Testis (tissue), 3 donors: ENCODE data around the gene P3R3URF. TPM values are rescaled to one million over a fixed set of nuclear protein-coding genes. Genes with fewer than 3 reads are reported as not detected.

ENCODE experiments used
- DNase-seq: peaks from one replicate; pipeline ENCODE4 v3.0.0-alpha.2; 2019
- H3K27ac ChIP-seq, 2 donors: fragments of 200-600 bp; sonication (generic); one replicate each; pipeline ENCODE4 v1.5.1; 2019
- H3K27me3 ChIP-seq: fragments of 200-600 bp; sonication (generic); one replicate; pipeline ENCODE4 v1.5.1; 2019
- H3K36me3 ChIP-seq: fragments of 200-600 bp; sonication (generic); one replicate; pipeline ENCODE4 v1.5.1; 2017; ENCODE audit warnings: low read depth; ENCODE audit errors: missing control alignments
- H3K4me1 ChIP-seq: fragments of 200-600 bp; sonication (generic); one replicate; pipeline ENCODE4 v1.5.1; 2019
- H3K4me3 ChIP-seq, 2 donors: fragments of 200-600 bp; sonication (generic); one replicate each; pipeline ENCODE4 v1.5.1; 2017 to 2019
- H3K9me3 ChIP-seq: fragments of 200-600 bp; sonication (generic); one replicate; pipeline ENCODE4 v1.5.1; 2017
- POLR2A ChIP-seq: fragments of 450-650 bp; IDR thresholded peaks from one replicate; pipeline ENCODE4 v1.6.1; 2017; ENCODE audit warnings: antibody characterized with exemption, mild to moderate bottlenecking, moderate library complexity
- WGBS, 2 donors: methylation state at CpG; one replicate each; pipeline ENCODE4 v1.1.5; 2018; 5-methylcytosine and 5-hydroxymethylcytosine counted together
- intact Hi-C: fragments of 100-400 bp; cut with DNase I; formaldehyde crosslinking; loops from one replicate; pipeline ENCODE4 v1.15.1; 2023; ENCODE audit warnings: low total_unique reads
- polyA plus RNA-seq: library from polyadenylated mRNA; stranded (reverse); fragments of 350-450 nt; fragmentation: Illumina TruSeq; extraction: RNeasy Lipid Tissue Mini Kit (QIAGEN cat#74804); gene quantifications from one replicate; pipeline ENCODE4 v1.2.3, GENCODE V29; 2014; ENCODE audit warnings: low read depth, low replicate concordance; ENCODE audit not compliant: insufficient read depth
- total RNA-seq, 2 donors: library from RNA; depleted of rRNA; stranded (reverse); fragments of >200 nt; gene quantifications; one replicate each; pipeline ENCODE4 v1.2.3, GENCODE V29; 2016
- TF ChIP-seq, protein P1 (sequence below), 3 experiments: fragments of 450-650 bp in 2 of 3; fragments of 200-600 bp in 1 of 3; sonication (generic) in 1 of 3; IDR thresholded peaks; one replicate each; pipeline ENCODE4 v1.5.1; 2016 to 2019; ENCODE audit warnings: antibody characterized with exemption in 3 of 3, mild to moderate bottlenecking in 2 of 3, moderate library complexity in 1 of 3

Gene P3R3URF
- total and polyA plus RNA-seq, 3 donors from 2014 or later: 35.0 to 123 (median 69.1) TPM

- H3K36me3 ChIP-seq: no peaks in the 10 kb centered on the region
- no peak overlapping the region for H3K4me3 ChIP-seq
- H3K27ac ChIP-seq: no peak overlapping the region
- H3K27me3 ChIP-seq: no peaks in the 10 kb centered on the region
- TF ChIP-seq POLR2A: no peak
- TF ChIP-seq, protein P1, sequence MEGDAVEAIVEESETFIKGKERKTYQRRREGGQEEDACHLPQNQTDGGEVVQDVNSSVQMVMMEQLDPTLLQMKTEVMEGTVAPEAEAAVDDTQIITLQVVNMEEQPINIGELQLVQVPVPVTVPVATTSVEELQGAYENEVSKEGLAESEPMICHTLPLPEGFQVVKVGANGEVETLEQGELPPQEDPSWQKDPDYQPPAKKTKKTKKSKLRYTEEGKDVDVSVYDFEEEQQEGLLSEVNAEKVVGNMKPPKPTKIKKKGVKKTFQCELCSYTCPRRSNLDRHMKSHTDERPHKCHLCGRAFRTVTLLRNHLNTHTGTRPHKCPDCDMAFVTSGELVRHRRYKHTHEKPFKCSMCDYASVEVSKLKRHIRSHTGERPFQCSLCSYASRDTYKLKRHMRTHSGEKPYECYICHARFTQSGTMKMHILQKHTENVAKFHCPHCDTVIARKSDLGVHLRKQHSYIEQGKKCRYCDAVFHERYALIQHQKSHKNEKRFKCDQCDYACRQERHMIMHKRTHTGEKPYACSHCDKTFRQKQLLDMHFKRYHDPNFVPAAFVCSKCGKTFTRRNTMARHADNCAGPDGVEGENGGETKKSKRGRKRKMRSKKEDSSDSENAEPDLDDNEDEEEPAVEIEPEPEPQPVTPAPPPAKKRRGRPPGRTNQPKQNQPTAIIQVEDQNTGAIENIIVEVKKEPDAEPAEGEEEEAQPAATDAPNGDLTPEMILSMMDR (IDR thresholded peaks at IDR 0.05): no peak
- WGBS, 2 donors: 95 to 100% methylated on average over 1 of the region's 1 CpG
- H3K4me1 ChIP-seq: no peaks in the 10 kb centered on the region
- no peaks in the 10 kb centered on the region for H3K9me3 ChIP-seq
- intact Hi-C loops: no loop called here
- DNase-seq: no peak
Observed at GRCh38 chr1:46157916-46158311, 18.4 kb downstream of the P3R3URF start.

- Histone ChIP-seq H3K27ac (no peak overlapping the region), H3K4me1 (no peaks in the 10 kb centered on the region), H3K36me3 (no peaks in the 10 kb centered on the region), H3K4me3 (no peak overlapping the region), H3K9me3 (no peaks in the 10 kb centered on the region), H3K27me3 (no peaks in the 10 kb centered on the region)
- intact Hi-C loops: no loop called here
- TF ChIP-seq, protein P1 (IDR thresholded peaks at IDR 0.05): no peak
- no peak for TF ChIP-seq POLR2A
- no peak for DNase-seq
- 88 to 97% methylated on average over 1 of the region's 1 CpG for WGBS, 2 donors
Observed at GRCh38 chr1:46153732-46154131, 22.6 kb downstream of the P3R3URF start.

- intact Hi-C loops: no loop called here
- no peak overlapping the region for H3K4me3 ChIP-seq
- H3K4me1 ChIP-seq: no peaks in the 10 kb centered on the region
- TF ChIP-seq POLR2A: no peak
- TF ChIP-seq, protein P1 (IDR thresholded peaks at IDR 0.05): no peak
- DNase-seq: no peak
- H3K36me3 ChIP-seq: no peaks in the 10 kb centered on the region
- H3K9me3 ChIP-seq: no peaks in the 10 kb centered on the region
- no peaks in the 10 kb centered on the region for H3K27me3 ChIP-seq
- H3K27ac ChIP-seq: no peak overlapping the region
- 94 to 100% methylated on average over 1 of the region's 1 CpG for WGBS, 2 donors
Observed at GRCh38 chr1:46153228-46153627, 23.1 kb downstream of the P3R3URF start.

- intact Hi-C loops: no loop called here
- no peaks in the 10 kb centered on the region for H3K4me1 ChIP-seq
- DNase-seq: no peak
- no peaks in the 10 kb centered on the region for H3K27me3 ChIP-seq
- H3K36me3 ChIP-seq: no peaks in the 10 kb centered on the region
- H3K9me3 ChIP-seq: no peaks in the 10 kb centered on the region
- TF ChIP-seq, protein P1 (IDR thresholded peaks at IDR 0.05): no peak
- no peak for TF ChIP-seq POLR2A
- WGBS, 2 donors: 90 to 96% methylated on average over 3 of the region's 3 CpGs
- no peak overlapping the region for H3K4me3 ChIP-seq
- no peak overlapping the region for H3K27ac ChIP-seq
Observed at GRCh38 chr1:46152016-46152415, 24.3 kb downstream of the P3R3URF start.

- TF ChIP-seq POLR2A: no peak
- TF ChIP-seq, protein P1 (IDR thresholded peaks at IDR 0.05): no peak
- no peaks in the 10 kb centered on the region for H3K27me3 ChIP-seq
- DNase-seq: no peak
- H3K36me3 ChIP-seq: no peaks in the 10 kb centered on the region
- intact Hi-C loops: no loop called here
- H3K9me3 ChIP-seq: no peaks in the 10 kb centered on the region
- H3K4me3 ChIP-seq: no peak overlapping the region
- WGBS, 2 donors: 67% methylated on average over 2 of the region's 2 CpGs
- H3K27ac ChIP-seq: no peak overlapping the region
- no peaks in the 10 kb centered on the region for H3K4me1 ChIP-seq
Observed at GRCh38 chr1:46150085-46150484, 26.2 kb downstream of the P3R3URF start.
